CD8-positive, alpha-beta memory T cell (primary cell): ENCODE measurements around the gene RGS9. TPM values are rescaled to one million over a fixed set of nuclear protein-coding genes. Genes with fewer than 3 reads are reported as not detected.

Source experiments
- CTCF ChIA-PET: fragments of 350-600 bp; sonication (Branson Sonifier 250); formaldehyde crosslinking; loops from one replicate; lab custom pipeline; 2021; ENCODE audit warnings: antibody characterized with exemption; lab: Charles Lee
- POLR2A ChIA-PET: fragments of 350-600 bp; sonication (Branson Sonifier 250); formaldehyde crosslinking; loops from one replicate; lab custom pipeline; 2021; ENCODE audit warnings: antibody characterized with exemption; lab: Charles Lee
- DNase-seq, 5 donors: peaks; one replicate each; pipeline versions ENCODE4 v3.0.0 to v3.0.0-alpha.2; 2020 to 2022; ENCODE audit warnings: mixed read lengths in 1 of 5
- H3K27ac ChIP-seq: one replicate; pipeline ENCODE4 v1.7.0; 2013; ENCODE audit warnings: low read depth, mild to moderate bottlenecking, low read length, moderate library complexity
- H3K27me3 ChIP-seq: 2 replicates; pipeline ENCODE4 v1.7.0; 2013; ENCODE audit warnings: low read length, mild to moderate bottlenecking; ENCODE audit not compliant: insufficient read depth, poor library complexity, severe bottlenecking
- H3K36me3 ChIP-seq: 2 replicates; pipeline ENCODE4 v1.7.0; 2013; ENCODE audit warnings: mild to moderate bottlenecking, low read length, moderate library complexity; ENCODE audit not compliant: insufficient read depth
- H3K4me1 ChIP-seq: 2 replicates; pipeline ENCODE4 v1.7.0; 2013; ENCODE audit warnings: mild to moderate bottlenecking, low read length, moderate library complexity; ENCODE audit not compliant: insufficient read depth
- H3K4me3 ChIP-seq: 2 replicates; pipeline ENCODE4 v1.7.0; 2013; ENCODE audit warnings: mild to moderate bottlenecking, low read length
- H3K9me3 ChIP-seq: 2 replicates; pipeline ENCODE4 v1.7.0; 2013; ENCODE audit warnings: mild to moderate bottlenecking, low read length
- H3K27ac Mint-ChIP-seq, 8 donors: one replicate each; pipeline ENCODE4 v1.8.0; 2020 to 2021; ENCODE audit warnings: mixed read lengths in 8 of 8, mild to moderate bottlenecking in 6 of 8, inconsistent platforms in 3 of 8, moderate library complexity in 3 of 8
- H3K27me3 Mint-ChIP-seq, 2 donors: one replicate each; pipeline ENCODE4 v1.8.0; 2020 to 2021; ENCODE audit warnings: mixed read lengths in 2 of 2, mild to moderate bottlenecking in 1 of 2, moderate library complexity in 1 of 2
- H3K36me3 Mint-ChIP-seq, 3 donors: one replicate each; pipeline ENCODE4 v1.8.0; 2020 to 2021; ENCODE audit warnings: mixed read lengths in 3 of 3, inconsistent platforms in 1 of 3, mild to moderate bottlenecking in 1 of 3
- H3K4me1 Mint-ChIP-seq, 3 donors: one replicate each; pipeline ENCODE4 v1.8.0; 2020 to 2021; ENCODE audit warnings: mixed read lengths in 3 of 3, inconsistent platforms in 1 of 3, mild to moderate bottlenecking in 1 of 3
- H3K4me3 Mint-ChIP-seq, 7 donors: one replicate each; pipeline ENCODE4 v1.8.0; 2020 to 2021; ENCODE audit warnings: mixed read lengths in 7 of 7, mild to moderate bottlenecking in 6 of 7, moderate library complexity in 4 of 7, inconsistent platforms in 2 of 7
- H3K9me3 Mint-ChIP-seq, 5 donors: one replicate each; pipeline ENCODE4 v1.8.0; 2020 to 2022; ENCODE audit warnings: mixed read lengths in 5 of 5, mild to moderate bottlenecking in 3 of 5, moderate library complexity in 2 of 5, inconsistent platforms in 1 of 5
- polyA plus RNA-seq: library from polyadenylated mRNA; unstranded; fragments of 300-500 nt; fragmentation: Illumina TruSeq; gene quantifications from one replicate; pipeline ENCODE4 v1.2.3, GENCODE V29; 2021
- total RNA-seq, 2 experiments: library from RNA; stranded (reverse); gene quantifications; one replicate each; pipeline ENCODE4 v1.2.3, GENCODE V29; 2021

RGS9 gene
- total and polyA plus RNA-seq, 3 experiments from 2014 or later, result 1.4 to 8.9 (median 2.6) TPM

GRCh38 chr17:65097110-65097509 is 40.1 kb upstream of the RGS9 start:
- CTCF ChIA-PET, result interaction anchor here (1.0 to 1.5 kb wide), 2 partner anchors 40 to 178 kb away, joined by 4 to 5 read pairs; partner anchors contain the start of genes LRRC37A3 and RGS9
- Histone ChIP-seq H3K27ac (no peak overlapping the region), H3K36me3 (no peaks in the 10 kb centered on the region), H3K9me3 (no peaks in the 10 kb centered on the region), H3K4me1 (peaks cover 11% of the 10 kb centered on the region), H3K4me3 (no peak overlapping the region), H3K27me3 (no peaks in the 10 kb centered on the region)
- H3K4me1 Mint-ChIP-seq, result peaks cover 14 to 30% (median 21%) of the 10 kb centered on the region in 3 donors
- H3K27ac Mint-ChIP-seq, result peak overlapping the region in 1 of 8 donors; percentile 70
- no peaks in the 10 kb centered on the region for H3K27me3 Mint-ChIP-seq
- no peak for DNase-seq
- POLR2A ChIA-PET, result no interaction called here
- no peaks in the 10 kb centered on the region for H3K9me3 Mint-ChIP-seq
- H3K36me3 Mint-ChIP-seq, result peaks cover 0 to 7% (median 2%) of the 10 kb centered on the region in 3 donors
- no peak overlapping the region for H3K4me3 Mint-ChIP-seq

GRCh38 chr17:65099475-65099874 is 37.7 kb upstream of the RGS9 start:
- peak overlapping the region in 5 of 7 donors; percentile 87 to 92 (median 90) for H3K4me3 Mint-ChIP-seq
- H3K27ac Mint-ChIP-seq, result peak overlapping the region in 7 of 8 donors; percentile 3 to 95 (median 78)
- H3K4me1 ChIP-seq, result peaks cover 11% of the 10 kb centered on the region

DNA sequence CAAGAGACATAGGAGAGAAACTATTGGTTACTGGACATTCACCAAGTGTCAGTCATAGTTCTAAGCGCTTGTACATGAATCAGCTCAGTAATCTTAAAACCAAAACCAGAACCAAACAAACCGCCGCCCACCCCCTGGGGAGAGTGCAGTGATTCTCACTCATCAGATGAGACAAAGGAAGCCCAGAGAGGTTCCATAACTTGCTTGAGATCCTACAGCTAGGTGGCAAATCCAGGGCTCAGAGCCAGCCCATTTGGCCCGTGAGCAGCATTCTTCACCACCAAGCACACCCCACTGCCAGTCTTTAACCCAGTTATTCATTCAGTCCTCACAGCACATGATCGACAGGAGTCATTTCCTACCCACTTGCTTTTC is 37.2 kb upstream of the RGS9 start:
- H3K27me3 Mint-ChIP-seq, result no peaks in the 10 kb centered on the region
- peak overlapping the region; percentile 87 to 92 (median 90) for H3K4me3 Mint-ChIP-seq
- H3K4me1 ChIP-seq, result peaks cover 11% of the 10 kb centered on the region
- H3K36me3 Mint-ChIP-seq, result no peaks in the 10 kb centered on the region
- no peaks in the 10 kb centered on the region for H3K9me3 ChIP-seq
- H3K27me3 ChIP-seq, result no peaks in the 10 kb centered on the region
- peak overlapping the region; percentile 95 for H3K4me3 ChIP-seq
- DNase-seq, result peak in 4 of 5 donors; percentile 34 to 70 (median 48)
- H3K27ac Mint-ChIP-seq, result peak overlapping the region; percentile 75 to 96 (median 90)
- ChIA-PET POLR2A (interaction anchor here (0.6 to 2.4 kb wide), 5 partner anchors 15 to 125 kb away, joined by 3 to 11 read pairs (median 4); partner anchors contain the start of gene GNA13), CTCF (interaction anchor here (0.7 to 4.2 kb wide), 21 partner anchors 17 to 323 kb away, joined by 3 to 23 read pairs (median 7); partner anchors contain the start of genes GNA13, LRRC37A3 and RGS9)
- H3K9me3 Mint-ChIP-seq, result no peaks in the 10 kb centered on the region
- H3K36me3 ChIP-seq, result no peaks in the 10 kb centered on the region
- H3K4me1 Mint-ChIP-seq, result peaks cover 16 to 30% (median 21%) of the 10 kb centered on the region in 3 donors
- H3K27ac ChIP-seq, result peak overlapping the region; percentile 70

More at GRCh38 chr17:65099475-65099874, 37.7 kb upstream of the RGS9 start:
- H3K36me3 ChIP-seq, result no peaks in the 10 kb centered on the region
- H3K4me3 ChIP-seq, result no peak overlapping the region
- no peak for DNase-seq
- H3K9me3 ChIP-seq, result no peaks in the 10 kb centered on the region
- no peaks in the 10 kb centered on the region for H3K36me3 Mint-ChIP-seq
- peaks cover 16 to 30% (median 21%) of the 10 kb centered on the region in 3 donors for H3K4me1 Mint-ChIP-seq
- no peak overlapping the region for H3K27ac ChIP-seq
- H3K27me3 Mint-ChIP-seq, result no peaks in the 10 kb centered on the region
- POLR2A ChIA-PET, result interaction anchor here (1.6 to 2.4 kb wide), 3 partner anchors 24 to 114 kb away, joined by 4 to 11 read pairs (median 8); partner anchors contain the start of gene GNA13
- CTCF ChIA-PET, result interaction anchor here (0.7 to 4.2 kb wide), 13 partner anchors 26 to 180 kb away, joined by 3 to 23 read pairs (median 8); partner anchors contain the start of genes GNA13, LRRC37A3 and RGS9
- H3K9me3 Mint-ChIP-seq, result no peaks in the 10 kb centered on the region
- H3K27me3 ChIP-seq, result no peaks in the 10 kb centered on the region

- Histone ChIP-seq H3K27ac (peak overlapping the region; percentile 70), H3K9me3 (no peaks in the 10 kb centered on the region), H3K4me3 (peak overlapping the region; percentile 95), H3K4me1 (peaks cover 11% of the 10 kb centered on the region), H3K27me3 (no peaks in the 10 kb centered on the region), H3K36me3 (no peaks in the 10 kb centered on the region)
- no peaks in the 10 kb centered on the region for H3K36me3 Mint-ChIP-seq
- CTCF ChIA-PET, result interaction anchor here (0.6 to 4.2 kb wide), 36 partner anchors 9 to 323 kb away, joined by 3 to 23 read pairs (median 5); partner anchors contain the start of genes GNA13, LRRC37A3 and RGS9
- H3K4me1 Mint-ChIP-seq, result peaks cover 16 to 30% (median 21%) of the 10 kb centered on the region in 3 donors
- peak; percentile 79 to 88 (median 82) for DNase-seq
- peaks cover 0 to under 1% of the 10 kb centered on the region in 2 donors for H3K27me3 Mint-ChIP-seq
- peak overlapping the region; percentile 87 to 92 (median 90) for H3K4me3 Mint-ChIP-seq
- H3K9me3 Mint-ChIP-seq, result no peaks in the 10 kb centered on the region
- POLR2A ChIA-PET, result interaction anchor here (0.6 to 2.4 kb wide), 6 partner anchors 16 to 125 kb away, joined by 3 to 11 read pairs (median 4); partner anchors contain the start of gene GNA13
- H3K27ac Mint-ChIP-seq, result peak overlapping the region; percentile 75 to 96 (median 90)
Observed at GRCh38 chr17:65100316-65101140, 36.6 kb upstream of the RGS9 start.

DNA sequence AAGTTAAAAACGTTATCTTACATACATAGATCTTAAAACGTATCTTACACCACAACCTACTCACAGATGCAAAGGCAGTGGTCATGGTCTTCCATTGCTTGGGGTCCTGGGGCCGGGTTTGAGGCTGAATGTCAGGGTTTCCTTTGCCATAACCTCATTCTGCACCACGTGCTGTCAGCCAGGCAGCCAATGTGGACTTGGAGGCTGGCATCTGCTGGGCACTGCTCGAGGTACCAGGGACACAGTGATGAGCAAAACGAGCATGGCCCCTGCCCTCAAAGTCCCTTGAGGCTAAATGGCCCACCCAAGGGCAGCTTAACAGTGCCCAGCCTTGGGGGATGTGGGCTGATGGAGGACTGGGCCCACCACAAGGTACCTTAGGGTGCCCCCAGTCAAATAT is 35.8 kb upstream of the RGS9 start:
- Histone ChIP-seq H3K36me3 (no peaks in the 10 kb centered on the region), H3K9me3 (no peaks in the 10 kb centered on the region), H3K4me1 (peaks cover 11% of the 10 kb centered on the region), H3K27me3 (no peaks in the 10 kb centered on the region), H3K4me3 (peak overlapping the region; percentile 95), H3K27ac (no peak overlapping the region)
- Mint-ChIP-seq H3K27me3 (peaks cover 0 to 2% of the 10 kb centered on the region in 2 donors), H3K27ac (peak overlapping the region in 4 of 8 donors; percentile 45 to 84 (median 76)), H3K4me3 (peak overlapping the region; percentile 76 to 92 (median 89)), H3K9me3 (no peaks in the 10 kb centered on the region), H3K4me1 (peaks cover 12 to 22% (median 13%) of the 10 kb centered on the region in 3 donors), H3K36me3 (no peaks in the 10 kb centered on the region)
- DNase-seq, result no peak
- ChIA-PET CTCF (interaction anchor here (0.9 to 4.2 kb wide), 22 partner anchors 10 to 182 kb away, joined by 3 to 23 read pairs (median 5); partner anchors contain the start of genes GNA13, LRRC37A3 and RGS9), POLR2A (interaction anchor here (0.6 to 2.4 kb wide), 2 partner anchors 45 to 106 kb away, joined by 5 to 11 read pairs; partner anchors contain the start of gene GNA13)

DNA sequence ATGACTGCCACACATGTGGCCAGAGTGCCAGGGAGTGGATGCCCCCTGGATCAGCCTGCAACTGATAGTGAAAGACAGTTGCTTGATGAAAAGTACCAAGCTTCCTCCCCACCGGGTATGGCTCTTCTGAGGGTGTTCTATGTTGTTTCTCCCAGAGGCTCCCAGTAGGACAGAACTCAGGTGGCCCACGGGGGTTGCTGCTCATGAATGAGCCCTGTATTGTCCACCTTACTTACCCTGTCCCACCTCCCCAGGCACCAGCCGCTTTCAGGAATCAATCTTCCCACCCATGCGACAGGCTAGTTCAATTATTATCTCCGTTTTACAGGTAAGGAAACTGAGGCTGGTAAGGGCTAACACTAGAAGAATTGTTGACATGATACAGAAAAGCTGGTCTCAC is 34.9 kb upstream of the RGS9 start:
- Histone ChIP-seq H3K27me3 (no peaks in the 10 kb centered on the region), H3K4me1 (peaks cover 11% of the 10 kb centered on the region), H3K4me3 (no peak overlapping the region), H3K9me3 (no peaks in the 10 kb centered on the region), H3K27ac (no peak overlapping the region), H3K36me3 (no peaks in the 10 kb centered on the region)
- no peaks in the 10 kb centered on the region for H3K36me3 Mint-ChIP-seq
- ChIA-PET POLR2A (no interaction called here), CTCF (interaction anchor here (1.7 to 4.2 kb wide), 3 partner anchors 33 to 183 kb away, joined by 5 to 23 read pairs (median 16); partner anchors contain the start of genes LRRC37A3 and RGS9)
- DNase-seq, result no peak
- no peak overlapping the region for H3K4me3 Mint-ChIP-seq
- peak overlapping the region in 1 of 8 donors; percentile 19 for H3K27ac Mint-ChIP-seq
- peaks cover 11 to 20% (median 12%) of the 10 kb centered on the region in 3 donors for H3K4me1 Mint-ChIP-seq
- H3K9me3 Mint-ChIP-seq, result no peaks in the 10 kb centered on the region
- peaks cover 0 to 4% of the 10 kb centered on the region in 2 donors for H3K27me3 Mint-ChIP-seq

DNA sequence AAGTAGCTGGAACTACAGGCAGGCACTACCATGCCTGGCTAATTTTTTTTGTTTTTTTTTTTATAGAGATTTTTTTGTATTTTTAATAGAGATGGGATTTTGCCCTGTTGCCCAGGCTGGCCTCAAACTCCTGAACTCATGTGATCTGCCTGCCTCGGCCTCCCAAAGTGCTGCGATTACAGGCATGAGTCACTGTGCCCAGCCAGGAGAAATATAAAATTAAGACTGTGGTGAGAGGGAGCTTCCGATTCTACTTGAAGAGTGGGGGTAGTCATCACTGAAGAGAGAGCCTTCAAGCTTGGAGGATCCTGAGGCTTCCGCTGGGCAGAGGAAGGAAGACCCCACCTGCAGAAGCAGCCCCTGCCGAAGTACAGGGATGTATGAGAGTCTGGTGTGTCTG is 34.4 kb upstream of the RGS9 start:
- peaks cover 11 to 20% (median 12%) of the 10 kb centered on the region in 3 donors for H3K4me1 Mint-ChIP-seq
- H3K9me3 Mint-ChIP-seq, result no peaks in the 10 kb centered on the region
- H3K4me3 Mint-ChIP-seq, result peak overlapping the region in 1 of 7 donors; percentile 22
- Histone ChIP-seq H3K27ac (no peak overlapping the region), H3K9me3 (no peaks in the 10 kb centered on the region), H3K27me3 (no peaks in the 10 kb centered on the region), H3K4me3 (no peak overlapping the region), H3K36me3 (no peaks in the 10 kb centered on the region), H3K4me1 (peaks cover 11% of the 10 kb centered on the region)
- ChIA-PET CTCF (interaction anchor here (1.7 kb wide), 1 partner anchor 184 kb away, joined by 5 read pairs; the partner anchor contains the start of gene LRRC37A3), POLR2A (no interaction called here)
- peak overlapping the region in 1 of 8 donors; percentile 15 for H3K27ac Mint-ChIP-seq
- H3K36me3 Mint-ChIP-seq, result no peaks in the 10 kb centered on the region
- DNase-seq, result no peak
- peaks cover 4% of the 10 kb centered on the region in 2 donors for H3K27me3 Mint-ChIP-seq
